ENCODE measurements around the gene CADM3. TPM values are rescaled to one million over a fixed set of nuclear protein-coding genes. Genes with fewer than 3 reads are reported as not detected.

Gene CADM3
- total and polyA plus RNA-seq, 2 of the 8 experiments (the other 6 are each of a cell fraction or from before 2014, with no cell fraction given): 8.3 to 8.5 TPM

DNA sequence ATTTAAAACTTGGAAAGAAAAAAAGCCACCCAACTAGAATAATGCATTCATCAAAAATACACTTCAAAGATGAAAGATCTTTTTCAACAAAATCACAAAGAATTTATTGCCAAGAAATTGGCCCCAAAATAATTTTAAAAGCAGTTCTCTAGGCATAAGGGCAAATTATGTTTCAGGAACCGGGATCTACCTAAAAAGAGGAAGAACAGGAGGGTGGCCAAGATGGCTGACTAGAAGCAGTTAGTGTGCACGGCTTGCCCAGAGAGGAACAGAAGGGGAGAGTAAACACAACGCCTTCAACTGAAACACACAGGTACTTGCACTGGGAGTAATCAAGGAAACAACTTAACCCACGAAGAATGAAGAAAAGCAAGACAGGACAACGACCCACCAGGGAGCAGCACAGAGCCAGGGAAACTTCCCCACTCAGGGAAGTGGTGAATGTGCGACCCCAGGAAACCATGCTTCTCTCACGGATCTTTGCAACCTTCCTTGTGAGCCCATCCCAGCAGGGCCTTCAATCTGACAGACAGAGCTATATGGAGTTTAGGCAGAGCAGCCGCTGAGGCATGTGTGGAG is 79.3 kb downstream of the CADM3 start:
- Histone ChIP-seq H2AFZ (ENCODE audit: low read length) (no peak overlapping the region), H4K20me1 (replicated peaks in 1 of 2; ENCODE audit: control insufficient read depth in 1 of 2, insufficient read depth in 2 of 2, low read length in 2 of 2) (no peaks in the 10 kb centered on the region), H2AK5ac (ENCODE audit: low read depth, low read length) (no peak overlapping the region), H3K56ac (replicated peaks; ENCODE audit: insufficient read length, low read depth, low read length) (no peak overlapping the region), H4K91ac (replicated peaks; ENCODE audit: insufficient read length, low read length) (no peak overlapping the region), H2BK5ac (ENCODE audit: low read depth, low read length) (no peak overlapping the region), H3K9ac (replicated peaks in 1 of 4; ENCODE audit: extremely low read depth in 1 of 4, low read depth in 3 of 4, low read length in 3 of 4) (no peak overlapping the region), H3K4me2 (ENCODE audit: insufficient read depth in 1 of 2, low read depth in 2 of 2, low read length in 2 of 2) (no peak overlapping the region), H2BK15ac (ENCODE audit: low read length) (no peak overlapping the region), H4K8ac (ENCODE audit: extremely low read depth, insufficient read depth, low read length) (no peak overlapping the region), H3K27ac (ENCODE audit: low read depth, low read length) (no peak overlapping the region), H4K5ac (ENCODE audit: insufficient read length, low read depth, low read length) (no peak overlapping the region), H3K27me3 (replicated peaks in 1 of 4; ENCODE audit: control insufficient read depth in 3 of 4, extremely low read depth in 1 of 4, insufficient read depth in 3 of 4, low read length in 3 of 4) (no peaks in the 10 kb centered on the region), H3K18ac (ENCODE audit: extremely low read depth, low read length) (no peak overlapping the region), H3K23me2 (ENCODE audit: low read depth, low read length) (no peaks in the 10 kb centered on the region), H3K4me3 (ENCODE audit: extremely low read depth in 1 of 4, insufficient read depth in 2 of 4, low read depth in 3 of 4, low read length in 4 of 4) (no peak overlapping the region), H3K4me1 (replicated peaks in 1 of 4; ENCODE audit: control insufficient read depth in 3 of 4, insufficient read depth in 4 of 4, low read length in 3 of 4) (no peaks in the 10 kb centered on the region), H3K79me2 (ENCODE audit: control insufficient read depth in 1 of 2, insufficient read depth in 2 of 2, low read length in 2 of 2) (no peaks in the 10 kb centered on the region), H3K23ac (ENCODE audit: insufficient read length) (no peak overlapping the region), H2BK120ac (replicated peaks; ENCODE audit: low read depth, low read length) (no peak overlapping the region), H3K36me3 (ENCODE audit: control insufficient read depth in 2 of 4, insufficient read depth in 4 of 4, low read length in 3 of 4) (0 out of 8 replicates have a peak, but pooled peaks cover 0 to 2% (median 0%) of the 10 kb centered on the region in 4 experiments), H3K4ac (replicated peaks; ENCODE audit: insufficient read length, low read depth, low read length) (no peak overlapping the region), H3K14ac (ENCODE audit: insufficient read length) (no peak overlapping the region), H3K9me3 (ENCODE audit: insufficient read depth in 2 of 2, low read depth in 1 of 2, low read length in 1 of 2) (peaks cover 17 to 27% of the 10 kb centered on the region in 2 experiments; a peak in 2 of 4 replicates), H3K79me1 (ENCODE audit: low read depth, low read length) (no peaks in the 10 kb centered on the region), H2BK20ac (ENCODE audit: low read length) (no peak overlapping the region), H2BK12ac (ENCODE audit: low read depth, low read length) (no peak overlapping the region)
- FAIRE-seq (no peak), DNase-seq (ENCODE audit: low read depth in 1 of 2, low spot score in 2 of 2) (peak in 1 of 2 experiments; percentile 51)
- TF ChIP-seq RAD21 (IDR thresholded peaks at IDR 0.05 in 1 of 2, conservative IDR thresholded peaks at IDR 0.05 in 1 of 2; ENCODE audit: low read depth in 2 of 2, low read length in 2 of 2): peak; percentile 28 to 34; a peak in 3 of 4 replicates
- TF ChIP-seq, protein P1, sequence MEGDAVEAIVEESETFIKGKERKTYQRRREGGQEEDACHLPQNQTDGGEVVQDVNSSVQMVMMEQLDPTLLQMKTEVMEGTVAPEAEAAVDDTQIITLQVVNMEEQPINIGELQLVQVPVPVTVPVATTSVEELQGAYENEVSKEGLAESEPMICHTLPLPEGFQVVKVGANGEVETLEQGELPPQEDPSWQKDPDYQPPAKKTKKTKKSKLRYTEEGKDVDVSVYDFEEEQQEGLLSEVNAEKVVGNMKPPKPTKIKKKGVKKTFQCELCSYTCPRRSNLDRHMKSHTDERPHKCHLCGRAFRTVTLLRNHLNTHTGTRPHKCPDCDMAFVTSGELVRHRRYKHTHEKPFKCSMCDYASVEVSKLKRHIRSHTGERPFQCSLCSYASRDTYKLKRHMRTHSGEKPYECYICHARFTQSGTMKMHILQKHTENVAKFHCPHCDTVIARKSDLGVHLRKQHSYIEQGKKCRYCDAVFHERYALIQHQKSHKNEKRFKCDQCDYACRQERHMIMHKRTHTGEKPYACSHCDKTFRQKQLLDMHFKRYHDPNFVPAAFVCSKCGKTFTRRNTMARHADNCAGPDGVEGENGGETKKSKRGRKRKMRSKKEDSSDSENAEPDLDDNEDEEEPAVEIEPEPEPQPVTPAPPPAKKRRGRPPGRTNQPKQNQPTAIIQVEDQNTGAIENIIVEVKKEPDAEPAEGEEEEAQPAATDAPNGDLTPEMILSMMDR (IDR thresholded peaks at IDR 0.05; ENCODE audit: control extremely low read depth in 1 of 3, insufficient read depth in 1 of 3, low read depth in 1 of 3, low read length in 3 of 3): peak; percentile 15 to 28 (median 17); a peak in 3 of 4 replicates
- TF ChIP-seq KDM1A (IDR thresholded peaks at IDR 0.05; ENCODE audit: borderline replicate concordance, low read length): no peak
- POLR2A ChIA-PET (ENCODE audit: partially characterized antibody): no interaction called here
- WGBS, 2 experiments (ENCODE audit: extremely low coverage in 1 of 2, insufficient coverage in 1 of 2, insufficient read length in 1 of 2, insufficient replicate concordance in 2 of 2, low coverage in 1 of 2, low lambda C conversion rate in 2 of 2, missing lambda C conversion rate in 1 of 2): 78% methylated on average over 8 of the region's 8 CpGs; no CpG with 5 or more reads in 1 of the 2 experiments
- CTCF ChIA-PET (ENCODE audit: partially characterized antibody): interaction anchor here (0.7 to 1.8 kb wide), 2 partner anchors 36 to 552 kb away, joined by 3 to 4 read pairs; no protein-coding TSS in a partner anchor

Data from H1 (cell line).